PC-9 (cell line): Measurements from ENCODE around the gene CACNG6.

Source experiments
- CTCF ChIP-seq: fragments of 200-600 bp; sonication (generic); conservative IDR thresholded peaks from 2 replicates; pipeline ENCODE4 v1.6.1; 2017; ENCODE audit warnings: mixed run types, antibody characterized with exemption, mild to moderate bottlenecking, moderate library complexity
- EZH2 ChIP-seq: fragments of 200-600 bp; sonication (generic); IDR thresholded peaks from 2 replicates; pipeline ENCODE4 v1.8.0; 2017; ENCODE audit warnings: antibody characterized with exemption, low read depth

GRCh38 chr19:53942001-53942786 is 49.2 kb upstream of the CACNG6 start:
- TF ChIP-seq CTCF = no peak
- no peak for TF ChIP-seq EZH2
